ENCODE measurements around the gene NDUFS2.

NDUFS2 gene

GRCh38 chr1:161180639-161181038 is 21.5 kb upstream of the NDUFS2 start:
- Histone ChIP-seq H3K36me3 (ENCODE audit: insufficient read depth, insufficient read length, low read length) (peaks cover 9% of the 10 kb centered on the region), H3K4me3 (ENCODE audit: insufficient read length, low read depth) (no peak overlapping the region), H3K27me3 (ENCODE audit: insufficient read depth, insufficient read length) (no peaks in the 10 kb centered on the region), H3K9ac (ENCODE audit: insufficient read length, low read depth) (no peak overlapping the region), H3K9me3 (ENCODE audit: insufficient read depth, low read length) (no peaks in the 10 kb centered on the region), H3K4me1 (ENCODE audit: insufficient read depth, insufficient read length) (peaks cover 8% of the 10 kb centered on the region)
- DNase-seq (ENCODE audit: low read depth, low spot score): no peak
- TF ChIP-seq SUZ12 (IDR thresholded peaks at IDR 0.05; ENCODE audit: extremely low read depth, insufficient read depth, insufficient read length): no peak
- TF ChIP-seq YY1 (IDR thresholded peaks at IDR 0.05; ENCODE audit: insufficient read depth, insufficient read length): no peak
- TF ChIP-seq ZNF274 (IDR thresholded peaks at IDR 0.05; ENCODE audit: low read depth, low read length): no peak

DNA sequence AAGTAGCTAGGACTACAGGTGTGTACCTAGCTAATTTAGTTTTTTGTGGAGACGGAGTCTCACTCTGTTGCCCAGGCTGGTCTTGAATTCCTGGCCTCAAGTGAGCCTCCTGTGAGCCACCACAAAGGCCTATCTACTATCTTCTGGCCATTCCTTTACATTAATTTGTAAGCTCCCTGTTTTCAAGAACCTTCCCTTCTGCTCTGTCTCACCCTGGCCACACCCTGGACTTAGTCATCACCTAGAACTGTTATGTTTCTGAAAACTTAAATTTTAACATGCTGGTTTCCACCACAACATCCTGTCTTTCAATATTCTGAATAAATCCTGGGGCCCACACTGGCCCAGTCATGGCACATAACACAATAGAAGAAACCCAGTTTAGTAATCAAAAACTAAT is 20.0 kb upstream of the NDUFS2 start:
- no peak overlapping the region for H3K9ac ChIP-seq (ENCODE audit: insufficient read length, low read depth)
- no peak for DNase-seq (ENCODE audit: low read depth, low spot score)
- TF ChIP-seq SUZ12 (IDR thresholded peaks at IDR 0.05; ENCODE audit: extremely low read depth, insufficient read depth, insufficient read length): no peak
- TF ChIP-seq ZNF274 (IDR thresholded peaks at IDR 0.05; ENCODE audit: low read depth, low read length): no peak
- no peaks in the 10 kb centered on the region for H3K9me3 ChIP-seq (ENCODE audit: insufficient read depth, low read length)
- no peaks in the 10 kb centered on the region for H3K27me3 ChIP-seq (ENCODE audit: insufficient read depth, insufficient read length)
- no peaks in the 10 kb centered on the region for H3K36me3 ChIP-seq (ENCODE audit: insufficient read depth, insufficient read length, low read length)
- no peaks in the 10 kb centered on the region for H3K4me1 ChIP-seq (ENCODE audit: insufficient read depth, insufficient read length)
- H3K4me3 ChIP-seq (ENCODE audit: insufficient read length, low read depth): no peak overlapping the region

DNA sequence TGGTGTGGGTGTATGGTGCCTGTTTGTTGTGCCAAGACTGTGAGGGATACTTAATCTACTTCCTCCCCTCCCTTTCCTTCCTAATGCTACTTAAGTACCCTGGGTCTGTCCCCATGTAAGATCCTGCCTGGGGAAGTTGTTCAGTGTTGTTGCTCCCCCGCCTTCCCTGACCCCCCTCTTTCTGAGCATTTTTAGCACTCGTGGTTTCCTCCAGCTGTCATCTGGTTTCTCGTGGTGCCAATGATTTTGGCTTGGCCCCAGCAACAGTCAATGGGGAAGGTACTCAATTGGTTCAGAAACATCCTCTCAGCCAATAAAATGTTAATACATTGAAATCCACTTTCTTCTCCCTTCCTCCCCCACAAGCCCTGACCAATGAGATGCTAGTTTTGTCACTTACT is 16.9 kb upstream of the NDUFS2 start:
- no peaks in the 10 kb centered on the region for H3K9me3 ChIP-seq (ENCODE audit: insufficient read depth, low read length)
- no peak for DNase-seq (ENCODE audit: low read depth, low spot score)
- no peak for TF ChIP-seq YY1 (IDR thresholded peaks at IDR 0.05; ENCODE audit: insufficient read depth, insufficient read length)
- H3K4me3 ChIP-seq (ENCODE audit: insufficient read length, low read depth): no peak overlapping the region
- H3K9ac ChIP-seq (ENCODE audit: insufficient read length, low read depth): no peak overlapping the region
- no peaks in the 10 kb centered on the region for H3K27me3 ChIP-seq (ENCODE audit: insufficient read depth, insufficient read length)
- H3K36me3 ChIP-seq (ENCODE audit: insufficient read depth, insufficient read length, low read length): peaks cover 4% of the 10 kb centered on the region
- no peaks in the 10 kb centered on the region for H3K4me1 ChIP-seq (ENCODE audit: insufficient read depth, insufficient read length)

DNA sequence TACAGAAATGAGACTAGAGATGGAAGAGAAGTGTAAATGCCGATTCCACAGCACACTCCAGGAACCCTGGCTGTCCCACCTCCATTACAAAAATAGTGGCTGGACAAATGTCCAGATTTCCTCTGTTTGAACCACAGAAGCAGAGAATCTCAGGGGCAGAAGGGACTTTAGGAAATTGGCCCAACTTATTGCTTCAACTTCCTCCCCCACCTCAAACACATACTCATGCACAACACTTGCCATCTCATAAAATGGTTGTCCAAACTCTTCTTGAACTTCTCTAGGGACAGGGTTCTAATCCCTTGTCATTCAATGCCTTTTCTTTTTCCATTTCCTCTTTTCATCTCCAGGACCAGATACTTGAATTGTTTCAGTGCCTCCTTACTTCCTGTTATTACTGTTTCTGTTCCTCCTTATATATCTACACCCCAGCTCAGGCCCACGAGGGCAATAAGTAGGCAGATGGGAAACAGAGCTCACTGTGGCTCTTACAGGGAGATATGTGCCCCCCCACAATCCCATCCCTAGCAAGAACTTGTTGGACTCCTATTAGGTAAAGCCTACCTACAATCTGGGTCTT is 16.3 kb upstream of the NDUFS2 start:
- no peak for DNase-seq (ENCODE audit: low read depth, low spot score)
- no peaks in the 10 kb centered on the region for H3K27me3 ChIP-seq (ENCODE audit: insufficient read depth, insufficient read length)
- no peaks in the 10 kb centered on the region for H3K9me3 ChIP-seq (ENCODE audit: insufficient read depth, low read length)
- H3K36me3 ChIP-seq (ENCODE audit: insufficient read depth, insufficient read length, low read length): peaks cover 8% of the 10 kb centered on the region
- no peak overlapping the region for H3K4me3 ChIP-seq (ENCODE audit: insufficient read length, low read depth)
- no peak for TF ChIP-seq YY1 (IDR thresholded peaks at IDR 0.05; ENCODE audit: insufficient read depth, insufficient read length)
- TF ChIP-seq SUZ12 (IDR thresholded peaks at IDR 0.05; ENCODE audit: extremely low read depth, insufficient read depth, insufficient read length): no peak
- TF ChIP-seq ZNF274 (IDR thresholded peaks at IDR 0.05; ENCODE audit: low read depth, low read length): no peak
- peaks cover 1% of the 10 kb centered on the region for H3K4me1 ChIP-seq (ENCODE audit: insufficient read depth, insufficient read length)
- no peak overlapping the region for H3K9ac ChIP-seq (ENCODE audit: insufficient read length, low read depth)

DNA sequence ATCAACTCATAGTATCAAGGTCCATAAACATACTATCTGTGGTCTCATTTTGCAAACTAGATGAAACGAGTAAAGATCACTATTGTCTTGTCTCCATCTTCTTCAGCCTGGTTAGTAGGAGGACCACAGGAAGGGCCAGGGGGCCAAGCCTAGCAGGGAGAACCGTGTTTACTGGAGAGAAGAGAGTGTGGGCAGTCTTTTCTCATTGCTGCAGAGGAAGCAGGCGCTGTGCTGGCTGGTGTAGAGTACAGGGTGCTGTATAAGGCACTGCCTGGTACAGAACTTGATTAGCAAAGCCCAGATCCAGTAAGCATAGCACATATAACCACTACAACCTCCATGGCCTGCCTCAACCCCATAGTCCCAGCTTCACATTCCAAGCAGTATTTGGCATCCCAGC is 14.9 kb upstream of the NDUFS2 start:
- Histone ChIP-seq H3K36me3 (ENCODE audit: insufficient read depth, insufficient read length, low read length) (peaks cover 22% of the 10 kb centered on the region), H3K4me3 (ENCODE audit: insufficient read length, low read depth) (no peak overlapping the region), H3K9ac (ENCODE audit: insufficient read length, low read depth) (no peak overlapping the region), H3K4me1 (ENCODE audit: insufficient read depth, insufficient read length) (peaks cover 8% of the 10 kb centered on the region), H3K9me3 (ENCODE audit: insufficient read depth, low read length) (no peaks in the 10 kb centered on the region), H3K27me3 (ENCODE audit: insufficient read depth, insufficient read length) (no peaks in the 10 kb centered on the region)
- no peak for DNase-seq (ENCODE audit: low read depth, low spot score)
- TF ChIP-seq SUZ12 (IDR thresholded peaks at IDR 0.05; ENCODE audit: extremely low read depth, insufficient read depth, insufficient read length) (no peak), YY1 (IDR thresholded peaks at IDR 0.05; ENCODE audit: insufficient read depth, insufficient read length) (no peak), ZNF274 (IDR thresholded peaks at IDR 0.05; ENCODE audit: low read depth, low read length) (no peak)

DNA sequence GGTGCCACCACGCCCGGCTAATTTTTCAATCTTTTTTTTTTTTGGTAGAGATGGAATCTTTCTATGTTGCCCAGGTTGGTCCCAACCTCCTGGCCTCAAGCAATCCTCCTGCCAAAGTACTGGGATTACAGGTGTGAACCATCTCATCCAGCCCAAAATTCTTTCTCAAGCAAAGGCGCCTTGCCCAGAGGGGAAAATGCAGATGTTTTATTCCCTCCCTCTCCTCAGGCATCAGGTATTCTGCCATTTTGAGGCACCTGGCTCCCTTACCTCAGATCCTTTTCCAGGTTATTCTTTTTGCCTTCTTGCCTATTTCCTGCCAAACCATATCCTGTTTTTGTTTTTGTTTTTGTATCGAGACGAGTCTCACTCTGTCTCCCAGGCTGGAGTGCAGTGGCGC is 13.8 kb upstream of the NDUFS2 start:
- no peak overlapping the region for H3K4me3 ChIP-seq (ENCODE audit: insufficient read length, low read depth)
- no peaks in the 10 kb centered on the region for H3K27me3 ChIP-seq (ENCODE audit: insufficient read depth, insufficient read length)
- TF ChIP-seq ZNF274 (IDR thresholded peaks at IDR 0.05; ENCODE audit: low read depth, low read length) (no peak), SUZ12 (IDR thresholded peaks at IDR 0.05; ENCODE audit: extremely low read depth, insufficient read depth, insufficient read length) (no peak), YY1 (IDR thresholded peaks at IDR 0.05; ENCODE audit: insufficient read depth, insufficient read length) (no peak)
- H3K4me1 ChIP-seq (ENCODE audit: insufficient read depth, insufficient read length): peaks cover 8% of the 10 kb centered on the region
- no peak overlapping the region for H3K9ac ChIP-seq (ENCODE audit: insufficient read length, low read depth)
- no peaks in the 10 kb centered on the region for H3K9me3 ChIP-seq (ENCODE audit: insufficient read depth, low read length)
- no peak for DNase-seq (ENCODE audit: low read depth, low spot score)
- H3K36me3 ChIP-seq (ENCODE audit: insufficient read depth, insufficient read length, low read length): peaks cover 31% of the 10 kb centered on the region

DNA sequence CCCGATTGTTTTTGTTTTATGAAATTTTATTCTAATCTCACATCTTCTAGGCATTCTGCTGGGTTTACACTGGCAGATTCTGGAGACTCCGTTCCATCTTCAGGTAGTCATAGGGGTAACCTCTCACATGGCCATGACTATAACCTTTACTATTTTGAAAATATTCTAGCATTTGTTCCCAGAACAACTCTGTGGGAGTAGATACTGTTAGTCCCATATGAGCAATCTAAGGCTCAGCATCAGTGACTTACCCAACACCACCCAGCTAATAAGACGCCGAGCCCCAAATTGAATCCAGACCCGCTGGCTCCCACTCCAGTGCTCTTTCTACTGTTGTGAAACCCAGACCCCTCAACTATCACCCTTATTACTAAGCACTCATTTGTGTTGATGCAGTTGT is 13.1 kb upstream of the NDUFS2 start:
- no peak overlapping the region for H3K4me3 ChIP-seq (ENCODE audit: insufficient read length, low read depth)
- H3K27me3 ChIP-seq (ENCODE audit: insufficient read depth, insufficient read length): no peaks in the 10 kb centered on the region
- peaks cover 8% of the 10 kb centered on the region for H3K4me1 ChIP-seq (ENCODE audit: insufficient read depth, insufficient read length)
- TF ChIP-seq SUZ12 (IDR thresholded peaks at IDR 0.05; ENCODE audit: extremely low read depth, insufficient read depth, insufficient read length): no peak
- no peak for TF ChIP-seq YY1 (IDR thresholded peaks at IDR 0.05; ENCODE audit: insufficient read depth, insufficient read length)
- no peak for TF ChIP-seq ZNF274 (IDR thresholded peaks at IDR 0.05; ENCODE audit: low read depth, low read length)
- no peak overlapping the region for H3K9ac ChIP-seq (ENCODE audit: insufficient read length, low read depth)
- peaks cover 38% of the 10 kb centered on the region for H3K36me3 ChIP-seq (ENCODE audit: insufficient read depth, insufficient read length, low read length)
- H3K9me3 ChIP-seq (ENCODE audit: insufficient read depth, low read length): no peaks in the 10 kb centered on the region
- no peak for DNase-seq (ENCODE audit: low read depth, low spot score)
